ENCODE data around the gene TSPAN9.
A peak's percentile ranks its signal among the peaks of the same experiment; 100 is the strongest.

Gene TSPAN9

DNA sequence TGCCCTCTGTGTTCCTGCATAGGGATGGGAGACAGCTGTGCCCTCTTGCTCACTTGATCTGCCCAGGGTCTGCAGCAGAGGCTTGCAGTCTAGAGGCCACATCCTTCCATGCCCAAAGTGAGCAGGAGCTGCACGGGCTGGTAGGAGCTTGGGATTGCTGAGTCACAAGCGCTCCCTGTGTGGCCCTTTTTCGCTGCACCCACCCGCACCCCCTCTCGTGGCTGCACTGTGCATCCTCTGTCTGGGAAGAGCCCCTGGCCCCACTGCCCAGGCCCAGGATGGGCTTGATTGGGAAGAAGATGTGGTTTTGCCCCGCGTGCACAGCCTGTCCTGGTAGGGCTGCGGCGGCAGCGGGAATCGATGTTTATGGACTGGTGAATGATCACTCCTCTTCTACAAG lies 192.4 kb downstream of the TSPAN9 start:
- Histone ChIP-seq H3K4me1 (ENCODE audit: insufficient read depth, poor library complexity, severe bottlenecking) (no peaks in the 10 kb centered on the region), H3K4me3 (ENCODE audit: severe bottlenecking) (no peak overlapping the region), H3K9me3 (ENCODE audit: severe bottlenecking) (no peaks in the 10 kb centered on the region), H3K36me3 (ENCODE audit: low read depth) (no peaks in the 10 kb centered on the region), H3K27me3 (ENCODE audit: insufficient read depth, poor library complexity, severe bottlenecking) (no peaks in the 10 kb centered on the region), H3K27ac (ENCODE audit: poor library complexity, severe bottlenecking) (no peak overlapping the region)
- TF ChIP-seq, protein P1, sequence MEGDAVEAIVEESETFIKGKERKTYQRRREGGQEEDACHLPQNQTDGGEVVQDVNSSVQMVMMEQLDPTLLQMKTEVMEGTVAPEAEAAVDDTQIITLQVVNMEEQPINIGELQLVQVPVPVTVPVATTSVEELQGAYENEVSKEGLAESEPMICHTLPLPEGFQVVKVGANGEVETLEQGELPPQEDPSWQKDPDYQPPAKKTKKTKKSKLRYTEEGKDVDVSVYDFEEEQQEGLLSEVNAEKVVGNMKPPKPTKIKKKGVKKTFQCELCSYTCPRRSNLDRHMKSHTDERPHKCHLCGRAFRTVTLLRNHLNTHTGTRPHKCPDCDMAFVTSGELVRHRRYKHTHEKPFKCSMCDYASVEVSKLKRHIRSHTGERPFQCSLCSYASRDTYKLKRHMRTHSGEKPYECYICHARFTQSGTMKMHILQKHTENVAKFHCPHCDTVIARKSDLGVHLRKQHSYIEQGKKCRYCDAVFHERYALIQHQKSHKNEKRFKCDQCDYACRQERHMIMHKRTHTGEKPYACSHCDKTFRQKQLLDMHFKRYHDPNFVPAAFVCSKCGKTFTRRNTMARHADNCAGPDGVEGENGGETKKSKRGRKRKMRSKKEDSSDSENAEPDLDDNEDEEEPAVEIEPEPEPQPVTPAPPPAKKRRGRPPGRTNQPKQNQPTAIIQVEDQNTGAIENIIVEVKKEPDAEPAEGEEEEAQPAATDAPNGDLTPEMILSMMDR (IDR thresholded peaks at IDR 0.05; ENCODE audit: poor library complexity, severe bottlenecking): no peak
- ATAC-seq (ENCODE audit: low read depth) (no peak; the same call in 2 of the 3 replicates), DNase-seq (ENCODE audit: low spot score) (no peak)

DNA sequence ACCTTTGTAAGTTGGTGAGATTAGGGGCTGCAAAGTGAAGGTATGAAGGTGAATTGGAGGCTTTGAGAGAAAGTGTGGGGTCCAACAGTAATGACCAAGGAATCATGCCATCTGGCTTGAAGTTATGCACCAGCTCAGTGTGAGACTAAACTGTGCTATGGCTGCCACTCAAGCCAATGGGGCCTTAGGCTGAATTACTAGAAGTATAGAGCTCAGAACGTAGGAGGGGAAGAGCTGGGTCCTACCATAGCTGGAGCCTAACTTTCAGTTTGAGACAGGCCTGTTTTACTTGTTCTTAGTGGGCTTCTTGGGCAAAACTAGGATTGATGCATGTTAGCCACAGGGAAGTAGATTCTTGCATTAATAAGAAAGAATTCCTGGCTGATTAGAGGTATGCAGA lies 194.0 kb downstream of the TSPAN9 start:
- Histone ChIP-seq H3K27ac (ENCODE audit: poor library complexity, severe bottlenecking) (no peak overlapping the region), H3K9me3 (ENCODE audit: severe bottlenecking) (no peaks in the 10 kb centered on the region), H3K27me3 (ENCODE audit: insufficient read depth, poor library complexity, severe bottlenecking) (no peaks in the 10 kb centered on the region), H3K36me3 (ENCODE audit: low read depth) (no peaks in the 10 kb centered on the region), H3K4me3 (ENCODE audit: severe bottlenecking) (no peak overlapping the region), H3K4me1 (ENCODE audit: insufficient read depth, poor library complexity, severe bottlenecking) (no peaks in the 10 kb centered on the region)
- DNase-seq (ENCODE audit: low spot score) (no peak), ATAC-seq (ENCODE audit: low read depth) (no peak)
- TF ChIP-seq, protein P1 (IDR thresholded peaks at IDR 0.05; ENCODE audit: poor library complexity, severe bottlenecking): no peak

DNA sequence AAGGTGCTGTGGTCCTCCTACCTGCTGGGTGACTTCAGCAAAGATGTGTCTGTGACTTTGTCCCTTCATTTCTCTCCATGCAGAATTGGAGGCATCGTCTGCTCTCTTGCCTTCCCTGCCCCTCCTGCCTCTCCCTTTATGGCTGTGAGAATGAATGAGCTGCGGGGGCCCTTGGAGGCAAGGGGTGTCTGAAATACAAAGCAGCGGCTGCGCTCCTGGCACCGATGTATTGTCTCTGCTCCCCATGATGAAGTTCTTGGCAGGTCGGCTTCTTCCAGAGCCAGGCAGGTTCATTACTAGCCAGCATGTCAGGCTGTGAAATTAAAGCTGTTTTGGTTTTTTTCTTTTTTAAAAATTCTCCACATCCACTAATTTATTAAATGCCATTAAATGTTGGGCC lies 194.5 kb downstream of the TSPAN9 start:
- no peaks in the 10 kb centered on the region for H3K36me3 ChIP-seq (ENCODE audit: low read depth)
- no peak for ATAC-seq (ENCODE audit: low read depth)

DNA sequence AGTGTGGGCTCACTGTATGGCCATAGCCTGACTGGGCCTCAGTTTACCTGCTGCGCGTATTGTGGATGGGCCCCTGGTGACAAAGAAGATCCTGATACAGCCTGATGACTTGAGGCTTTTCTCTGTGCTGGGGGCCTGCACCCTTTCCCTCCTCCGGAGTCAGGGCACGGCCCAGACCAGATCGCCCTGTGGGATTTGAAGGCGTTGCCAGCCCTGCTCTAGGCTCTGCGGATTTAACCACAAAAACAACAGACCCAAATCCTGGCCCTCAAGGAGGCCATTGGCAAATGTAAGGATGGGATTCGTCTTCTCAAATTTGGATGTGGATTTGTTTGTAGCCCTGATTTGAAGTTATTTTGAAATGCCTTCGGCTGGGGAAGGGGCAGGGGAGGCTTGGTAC lies 195.8 kb downstream of the TSPAN9 start:
- ATAC-seq (ENCODE audit: low read depth) (no peak), DNase-seq (ENCODE audit: low spot score) (no peak)
- Histone ChIP-seq H3K4me3 (ENCODE audit: severe bottlenecking) (no peak overlapping the region), H3K27me3 (ENCODE audit: insufficient read depth, poor library complexity, severe bottlenecking) (no peaks in the 10 kb centered on the region), H3K4me1 (ENCODE audit: insufficient read depth, poor library complexity, severe bottlenecking) (no peaks in the 10 kb centered on the region), H3K27ac (ENCODE audit: poor library complexity, severe bottlenecking) (no peak overlapping the region), H3K36me3 (ENCODE audit: low read depth) (no peaks in the 10 kb centered on the region), H3K9me3 (ENCODE audit: severe bottlenecking) (no peaks in the 10 kb centered on the region)
- TF ChIP-seq, protein P1 (IDR thresholded peaks at IDR 0.05; ENCODE audit: poor library complexity, severe bottlenecking): no peak

More for the DNA sequence above, 194.5 kb downstream of the TSPAN9 start:
- no peaks in the 10 kb centered on the region for H3K4me1 ChIP-seq (ENCODE audit: insufficient read depth, poor library complexity, severe bottlenecking)
- H3K9me3 ChIP-seq (ENCODE audit: severe bottlenecking): no peaks in the 10 kb centered on the region
- no peak overlapping the region for H3K27ac ChIP-seq (ENCODE audit: poor library complexity, severe bottlenecking)
- H3K27me3 ChIP-seq (ENCODE audit: insufficient read depth, poor library complexity, severe bottlenecking): no peaks in the 10 kb centered on the region
- H3K4me3 ChIP-seq (ENCODE audit: severe bottlenecking): no peak overlapping the region
- DNase-seq (ENCODE audit: low spot score): no peak
- TF ChIP-seq, protein P1 (IDR thresholded peaks at IDR 0.05; ENCODE audit: poor library complexity, severe bottlenecking): no peak

DNA sequence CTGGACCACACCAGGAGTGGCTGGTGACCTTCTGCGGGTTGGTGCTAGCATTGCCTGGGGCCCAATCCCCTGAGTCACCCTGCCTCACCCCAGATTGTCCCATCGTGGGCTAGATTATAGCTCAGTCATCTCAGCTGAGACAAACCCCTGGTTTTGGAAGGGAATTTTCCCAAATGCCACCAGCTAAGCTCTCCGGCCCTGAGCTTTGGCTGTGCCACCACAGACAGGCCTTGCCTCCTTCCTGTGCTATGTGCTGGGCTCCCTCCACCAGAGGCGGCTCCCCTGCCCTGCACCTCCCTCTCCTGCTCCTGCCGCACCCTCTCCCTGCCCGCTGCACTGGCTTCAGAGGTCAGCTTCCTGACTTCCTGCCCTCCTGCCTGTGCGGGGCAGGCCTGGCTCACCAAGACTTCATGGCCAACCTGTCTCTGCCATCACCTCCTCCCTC lies 196.3 kb downstream of the TSPAN9 start:
- TF ChIP-seq, protein P1 (IDR thresholded peaks at IDR 0.05; ENCODE audit: poor library complexity, severe bottlenecking): no peak
- H3K9me3 ChIP-seq (ENCODE audit: severe bottlenecking): no peaks in the 10 kb centered on the region
- H3K27me3 ChIP-seq (ENCODE audit: insufficient read depth, poor library complexity, severe bottlenecking): no peaks in the 10 kb centered on the region
- H3K4me1 ChIP-seq (ENCODE audit: insufficient read depth, poor library complexity, severe bottlenecking): no peaks in the 10 kb centered on the region
- H3K4me3 ChIP-seq (ENCODE audit: severe bottlenecking): no peak overlapping the region
- DNase-seq (ENCODE audit: low spot score) (no peak), ATAC-seq (ENCODE audit: low read depth) (peak; percentile 52)
- H3K27ac ChIP-seq (ENCODE audit: poor library complexity, severe bottlenecking): no peak overlapping the region
- no peaks in the 10 kb centered on the region for H3K36me3 ChIP-seq (ENCODE audit: low read depth)
